Measurements from ENCODE around the gene LMBRD2.

DNA sequence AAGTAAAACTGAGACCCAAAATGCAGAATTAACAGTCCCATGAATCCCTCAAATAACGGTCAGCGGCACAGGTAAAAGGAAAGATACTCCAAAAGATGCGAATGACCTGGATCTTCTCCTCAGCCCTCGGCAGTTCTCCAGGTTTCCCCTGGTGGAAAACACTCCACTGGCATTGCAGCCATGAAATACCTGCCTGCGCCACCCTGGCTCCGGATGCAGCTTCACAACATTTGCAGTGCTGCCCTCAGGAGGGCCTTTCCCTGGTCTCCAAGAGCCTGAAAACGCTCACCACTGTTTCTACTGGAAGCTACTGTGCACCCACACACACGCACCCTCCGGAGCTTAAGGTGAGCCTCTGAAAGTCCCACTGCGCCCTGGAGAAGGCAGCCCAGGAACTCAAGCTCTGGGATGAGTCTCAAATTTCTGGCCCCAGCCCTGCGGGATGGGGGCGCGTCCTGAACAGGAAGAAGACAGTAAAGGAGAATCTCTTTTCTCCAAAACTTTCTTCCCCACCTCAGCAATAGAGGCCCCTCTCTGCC, 85.6 kb downstream of the LMBRD2 start:
- TF ChIP-seq, protein P1, sequence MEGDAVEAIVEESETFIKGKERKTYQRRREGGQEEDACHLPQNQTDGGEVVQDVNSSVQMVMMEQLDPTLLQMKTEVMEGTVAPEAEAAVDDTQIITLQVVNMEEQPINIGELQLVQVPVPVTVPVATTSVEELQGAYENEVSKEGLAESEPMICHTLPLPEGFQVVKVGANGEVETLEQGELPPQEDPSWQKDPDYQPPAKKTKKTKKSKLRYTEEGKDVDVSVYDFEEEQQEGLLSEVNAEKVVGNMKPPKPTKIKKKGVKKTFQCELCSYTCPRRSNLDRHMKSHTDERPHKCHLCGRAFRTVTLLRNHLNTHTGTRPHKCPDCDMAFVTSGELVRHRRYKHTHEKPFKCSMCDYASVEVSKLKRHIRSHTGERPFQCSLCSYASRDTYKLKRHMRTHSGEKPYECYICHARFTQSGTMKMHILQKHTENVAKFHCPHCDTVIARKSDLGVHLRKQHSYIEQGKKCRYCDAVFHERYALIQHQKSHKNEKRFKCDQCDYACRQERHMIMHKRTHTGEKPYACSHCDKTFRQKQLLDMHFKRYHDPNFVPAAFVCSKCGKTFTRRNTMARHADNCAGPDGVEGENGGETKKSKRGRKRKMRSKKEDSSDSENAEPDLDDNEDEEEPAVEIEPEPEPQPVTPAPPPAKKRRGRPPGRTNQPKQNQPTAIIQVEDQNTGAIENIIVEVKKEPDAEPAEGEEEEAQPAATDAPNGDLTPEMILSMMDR (IDR thresholded peaks at IDR 0.05; ENCODE audit: control extremely low read depth in 1 of 3, insufficient read depth in 1 of 3, low read depth in 1 of 3, low read length in 3 of 3) = no peak
- TF ChIP-seq, protein P2, sequence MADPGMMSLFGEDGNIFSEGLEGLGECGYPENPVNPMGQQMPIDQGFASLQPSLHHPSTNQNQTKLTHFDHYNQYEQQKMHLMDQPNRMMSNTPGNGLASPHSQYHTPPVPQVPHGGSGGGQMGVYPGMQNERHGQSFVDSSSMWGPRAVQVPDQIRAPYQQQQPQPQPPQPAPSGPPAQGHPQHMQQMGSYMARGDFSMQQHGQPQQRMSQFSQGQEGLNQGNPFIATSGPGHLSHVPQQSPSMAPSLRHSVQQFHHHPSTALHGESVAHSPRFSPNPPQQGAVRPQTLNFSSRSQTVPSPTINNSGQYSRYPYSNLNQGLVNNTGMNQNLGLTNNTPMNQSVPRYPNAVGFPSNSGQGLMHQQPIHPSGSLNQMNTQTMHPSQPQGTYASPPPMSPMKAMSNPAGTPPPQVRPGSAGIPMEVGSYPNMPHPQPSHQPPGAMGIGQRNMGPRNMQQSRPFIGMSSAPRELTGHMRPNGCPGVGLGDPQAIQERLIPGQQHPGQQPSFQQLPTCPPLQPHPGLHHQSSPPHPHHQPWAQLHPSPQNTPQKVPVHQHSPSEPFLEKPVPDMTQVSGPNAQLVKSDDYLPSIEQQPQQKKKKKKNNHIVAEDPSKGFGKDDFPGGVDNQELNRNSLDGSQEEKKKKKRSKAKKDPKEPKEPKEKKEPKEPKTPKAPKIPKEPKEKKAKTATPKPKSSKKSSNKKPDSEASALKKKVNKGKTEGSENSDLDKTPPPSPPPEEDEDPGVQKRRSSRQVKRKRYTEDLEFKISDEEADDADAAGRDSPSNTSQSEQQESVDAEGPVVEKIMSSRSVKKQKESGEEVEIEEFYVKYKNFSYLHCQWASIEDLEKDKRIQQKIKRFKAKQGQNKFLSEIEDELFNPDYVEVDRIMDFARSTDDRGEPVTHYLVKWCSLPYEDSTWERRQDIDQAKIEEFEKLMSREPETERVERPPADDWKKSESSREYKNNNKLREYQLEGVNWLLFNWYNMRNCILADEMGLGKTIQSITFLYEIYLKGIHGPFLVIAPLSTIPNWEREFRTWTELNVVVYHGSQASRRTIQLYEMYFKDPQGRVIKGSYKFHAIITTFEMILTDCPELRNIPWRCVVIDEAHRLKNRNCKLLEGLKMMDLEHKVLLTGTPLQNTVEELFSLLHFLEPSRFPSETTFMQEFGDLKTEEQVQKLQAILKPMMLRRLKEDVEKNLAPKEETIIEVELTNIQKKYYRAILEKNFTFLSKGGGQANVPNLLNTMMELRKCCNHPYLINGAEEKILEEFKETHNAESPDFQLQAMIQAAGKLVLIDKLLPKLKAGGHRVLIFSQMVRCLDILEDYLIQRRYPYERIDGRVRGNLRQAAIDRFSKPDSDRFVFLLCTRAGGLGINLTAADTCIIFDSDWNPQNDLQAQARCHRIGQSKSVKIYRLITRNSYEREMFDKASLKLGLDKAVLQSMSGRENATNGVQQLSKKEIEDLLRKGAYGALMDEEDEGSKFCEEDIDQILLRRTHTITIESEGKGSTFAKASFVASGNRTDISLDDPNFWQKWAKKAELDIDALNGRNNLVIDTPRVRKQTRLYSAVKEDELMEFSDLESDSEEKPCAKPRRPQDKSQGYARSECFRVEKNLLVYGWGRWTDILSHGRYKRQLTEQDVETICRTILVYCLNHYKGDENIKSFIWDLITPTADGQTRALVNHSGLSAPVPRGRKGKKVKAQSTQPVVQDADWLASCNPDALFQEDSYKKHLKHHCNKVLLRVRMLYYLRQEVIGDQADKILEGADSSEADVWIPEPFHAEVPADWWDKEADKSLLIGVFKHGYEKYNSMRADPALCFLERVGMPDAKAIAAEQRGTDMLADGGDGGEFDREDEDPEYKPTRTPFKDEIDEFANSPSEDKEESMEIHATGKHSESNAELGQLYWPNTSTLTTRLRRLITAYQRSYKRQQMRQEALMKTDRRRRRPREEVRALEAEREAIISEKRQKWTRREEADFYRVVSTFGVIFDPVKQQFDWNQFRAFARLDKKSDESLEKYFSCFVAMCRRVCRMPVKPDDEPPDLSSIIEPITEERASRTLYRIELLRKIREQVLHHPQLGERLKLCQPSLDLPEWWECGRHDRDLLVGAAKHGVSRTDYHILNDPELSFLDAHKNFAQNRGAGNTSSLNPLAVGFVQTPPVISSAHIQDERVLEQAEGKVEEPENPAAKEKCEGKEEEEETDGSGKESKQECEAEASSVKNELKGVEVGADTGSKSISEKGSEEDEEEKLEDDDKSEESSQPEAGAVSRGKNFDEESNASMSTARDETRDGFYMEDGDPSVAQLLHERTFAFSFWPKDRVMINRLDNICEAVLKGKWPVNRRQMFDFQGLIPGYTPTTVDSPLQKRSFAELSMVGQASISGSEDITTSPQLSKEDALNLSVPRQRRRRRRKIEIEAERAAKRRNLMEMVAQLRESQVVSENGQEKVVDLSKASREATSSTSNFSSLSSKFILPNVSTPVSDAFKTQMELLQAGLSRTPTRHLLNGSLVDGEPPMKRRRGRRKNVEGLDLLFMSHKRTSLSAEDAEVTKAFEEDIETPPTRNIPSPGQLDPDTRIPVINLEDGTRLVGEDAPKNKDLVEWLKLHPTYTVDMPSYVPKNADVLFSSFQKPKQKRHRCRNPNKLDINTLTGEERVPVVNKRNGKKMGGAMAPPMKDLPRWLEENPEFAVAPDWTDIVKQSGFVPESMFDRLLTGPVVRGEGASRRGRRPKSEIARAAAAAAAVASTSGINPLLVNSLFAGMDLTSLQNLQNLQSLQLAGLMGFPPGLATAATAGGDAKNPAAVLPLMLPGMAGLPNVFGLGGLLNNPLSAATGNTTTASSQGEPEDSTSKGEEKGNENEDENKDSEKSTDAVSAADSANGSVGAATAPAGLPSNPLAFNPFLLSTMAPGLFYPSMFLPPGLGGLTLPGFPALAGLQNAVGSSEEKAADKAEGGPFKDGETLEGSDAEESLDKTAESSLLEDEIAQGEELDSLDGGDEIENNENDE (IDR thresholded peaks at IDR 0.05; ENCODE audit: insufficient replicate concordance, low read length) = no peak
- TF ChIP-seq EZH2 (IDR thresholded peaks at IDR 0.05; ENCODE audit: low read depth, low read length, severe bottlenecking) (no peak), POLR2AphosphoS5 (IDR thresholded peaks at IDR 0.05; ENCODE audit: low read depth, low read length) (no peak), GABPA (IDR thresholded peaks at IDR 0.05; ENCODE audit: borderline replicate concordance, insufficient read depth, low read length) (no peak), POLR2A (IDR thresholded peaks at IDR 0.05; ENCODE audit: control extremely low read depth in 1 of 2, low read depth in 2 of 2, low read length in 2 of 2) (no peak), TCF12 (IDR thresholded peaks at IDR 0.05; ENCODE audit: low read depth, low read length) (no peak), HDAC2 (IDR thresholded peaks at IDR 0.05; ENCODE audit: borderline replicate concordance in 1 of 2, low read depth in 2 of 2, low read length in 2 of 2) (no peak), SUZ12 (IDR thresholded peaks at IDR 0.05; ENCODE audit: low read length) (no peak), RFX5 (IDR thresholded peaks at IDR 0.05; ENCODE audit: borderline replicate concordance, low read depth, low read length) (no peak), ZNF274 (IDR thresholded peaks at IDR 0.05; ENCODE audit: borderline replicate concordance, extremely low read depth, low read length) (no peak)
- TF ChIP-seq, protein P3, sequence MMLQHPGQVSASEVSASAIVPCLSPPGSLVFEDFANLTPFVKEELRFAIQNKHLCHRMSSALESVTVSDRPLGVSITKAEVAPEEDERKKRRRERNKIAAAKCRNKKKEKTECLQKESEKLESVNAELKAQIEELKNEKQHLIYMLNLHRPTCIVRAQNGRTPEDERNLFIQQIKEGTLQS (IDR thresholded peaks at IDR 0.05; ENCODE audit: insufficient read depth, low read depth, low read length) = no peak

Data from H1 (cell line).